Osteoblast (primary cell): ENCODE data around the gene CREB5. TPM values are rescaled to one million over a fixed set of nuclear protein-coding genes. Genes with fewer than 3 reads are reported as not detected.

ENCODE experiments used
- DNase-seq: peaks from one replicate; pipeline ENCODE4 v3.0.0; 2011; ENCODE audit warnings: low spot score, mixed read lengths; ENCODE audit not compliant: insufficient read length; ENCODE audit errors: missing footprints
- H2AFZ ChIP-seq: 2 replicates; pipeline ENCODE4 v1.6.0; 2011; ENCODE audit warnings: mild to moderate bottlenecking, low read length
- H3K27ac ChIP-seq: 2 replicates; pipeline ENCODE4 v1.5.1; 2011; ENCODE audit warnings: mild to moderate bottlenecking, low read depth, low read length, moderate library complexity
- H3K27me3 ChIP-seq: 2 replicates; pipeline ENCODE4 v1.6.0; 2012; ENCODE audit warnings: mild to moderate bottlenecking, control low read depth, inconsistent platforms, low read length, moderate library complexity; ENCODE audit not compliant: insufficient read depth
- H3K36me3 ChIP-seq: 2 replicates; pipeline ENCODE4 v1.5.1; 2011; ENCODE audit warnings: mild to moderate bottlenecking, low read length, control low read depth, moderate library complexity; ENCODE audit not compliant: insufficient read depth
- H3K4me1 ChIP-seq: 2 replicates; pipeline ENCODE4 v1.5.1; 2011; ENCODE audit warnings: mild to moderate bottlenecking, low read length, control low read depth, moderate library complexity; ENCODE audit not compliant: insufficient read depth
- H3K4me2 ChIP-seq: 2 replicates; pipeline ENCODE4 v1.6.0; 2011; ENCODE audit warnings: mild to moderate bottlenecking, low read length; ENCODE audit not compliant: insufficient read depth
- H3K4me3 ChIP-seq: fragments of 200-600 bp; sonication (generic); 3 replicates; pipeline ENCODE4 v1.5.1; 2012; ENCODE audit warnings: mild to moderate bottlenecking, low read length, inconsistent platforms; ENCODE audit not compliant: insufficient read depth
- H3K79me2 ChIP-seq: 2 replicates; pipeline ENCODE4 v1.6.0; 2012; ENCODE audit warnings: mild to moderate bottlenecking, low read length, control low read depth, inconsistent platforms; ENCODE audit not compliant: insufficient read depth
- H3K9me3 ChIP-seq: 2 replicates; pipeline ENCODE4 v1.5.1; 2011; ENCODE audit warnings: low read depth, low read length, control low read depth
- H4K20me1 ChIP-seq: 2 replicates; pipeline ENCODE4 v1.6.0; 2012; ENCODE audit warnings: mild to moderate bottlenecking, low read length, control low read depth; ENCODE audit not compliant: insufficient read depth
- CTCF ChIP-seq: IDR thresholded peaks from 2 replicates; pipeline ENCODE4 v1.5.1; 2011; ENCODE audit warnings: mild to moderate bottlenecking, low read depth, low read length, moderate library complexity; ENCODE audit errors: extremely low read depth
- total RNA-seq: library from RNA; depleted of rRNA; stranded (reverse); fragments of >200 nt; gene quantifications from 2 replicates; pipeline ENCODE4 v1.2.3, GENCODE V29; 2012

CREB5 gene
- total RNA-seq, 1 donor, result 5.1 TPM

DNA sequence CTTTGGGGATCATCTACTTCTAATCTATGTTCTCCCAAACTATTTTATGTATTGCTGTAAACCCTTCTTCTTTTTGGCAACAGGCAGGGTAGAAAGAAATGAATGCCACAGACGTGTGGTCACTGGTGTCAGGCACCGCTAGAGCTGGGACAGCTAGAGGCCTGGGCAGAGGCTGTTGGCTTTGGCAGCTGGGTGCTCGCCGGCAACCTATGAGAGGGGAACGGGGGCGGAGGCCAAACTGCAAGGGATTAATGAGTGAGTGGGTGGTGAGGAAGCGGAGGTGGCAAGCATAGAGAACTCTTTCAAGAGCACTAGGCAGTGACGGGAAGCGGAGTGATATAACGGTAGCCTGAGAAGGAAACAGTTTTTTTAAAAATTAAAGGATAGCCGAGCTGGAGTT, 78.5 kb downstream of the CREB5 start:
- Histone ChIP-seq H2AFZ (peak overlapping the region; percentile 81), H3K27me3 (no peaks in the 10 kb centered on the region), H3K9me3 (no peaks in the 10 kb centered on the region), H3K79me2 (no peaks in the 10 kb centered on the region), H3K4me3 (peak overlapping the region; percentile 7), H3K27ac (peak overlapping the region; percentile 65), H3K4me2 (peak overlapping the region; percentile 85), H3K36me3 (no peaks in the 10 kb centered on the region), H3K4me1 (peaks cover 18% of the 10 kb centered on the region), H4K20me1 (no peaks in the 10 kb centered on the region)
- no peak for TF ChIP-seq CTCF
- peak; percentile 75 for DNase-seq

- H3K4me3 ChIP-seq, result no peak overlapping the region
- no peaks in the 10 kb centered on the region for H3K9me3 ChIP-seq
- peaks cover 18% of the 10 kb centered on the region for H3K4me1 ChIP-seq
- H2AFZ ChIP-seq, result no peak overlapping the region
- no peak for DNase-seq
- no peaks in the 10 kb centered on the region for H3K27me3 ChIP-seq
- no peaks in the 10 kb centered on the region for H3K79me2 ChIP-seq
- no peaks in the 10 kb centered on the region for H4K20me1 ChIP-seq
- H3K4me2 ChIP-seq, result no peak overlapping the region
- H3K27ac ChIP-seq, result no peak overlapping the region
- no peaks in the 10 kb centered on the region for H3K36me3 ChIP-seq
- no peak for TF ChIP-seq CTCF
These were observed 81.2 kb downstream of the CREB5 start for GRCh38 chr7:28493477-28493876.

DNA sequence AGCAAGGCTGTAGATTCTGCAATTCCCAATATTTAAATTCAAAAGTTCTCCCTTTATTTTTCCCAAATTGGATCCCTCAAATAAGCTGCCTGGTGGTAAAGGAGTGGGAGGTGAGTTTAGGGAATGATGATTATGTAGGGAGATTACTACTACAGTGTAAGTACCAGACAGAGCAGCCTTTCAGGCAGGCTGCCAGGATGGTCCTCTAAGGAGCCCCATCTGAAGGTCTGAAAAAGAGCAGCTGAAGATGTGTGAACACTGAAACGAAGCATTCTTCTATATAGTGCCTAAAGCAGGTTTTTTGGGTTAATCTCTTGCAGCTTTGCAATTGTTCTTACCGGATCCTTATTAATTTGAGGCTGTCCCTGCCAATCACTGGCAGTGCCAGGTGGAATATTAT, 84.7 kb downstream of the CREB5 start:
- Histone ChIP-seq H3K4me3 (no peak overlapping the region), H3K4me2 (no peak overlapping the region), H2AFZ (no peak overlapping the region), H3K9me3 (no peaks in the 10 kb centered on the region), H3K4me1 (no peaks in the 10 kb centered on the region), H3K79me2 (no peaks in the 10 kb centered on the region), H3K36me3 (no peaks in the 10 kb centered on the region), H4K20me1 (no peaks in the 10 kb centered on the region), H3K27me3 (no peaks in the 10 kb centered on the region), H3K27ac (no peak overlapping the region)
- DNase-seq, result no peak
- TF ChIP-seq CTCF, result no peak

DNA sequence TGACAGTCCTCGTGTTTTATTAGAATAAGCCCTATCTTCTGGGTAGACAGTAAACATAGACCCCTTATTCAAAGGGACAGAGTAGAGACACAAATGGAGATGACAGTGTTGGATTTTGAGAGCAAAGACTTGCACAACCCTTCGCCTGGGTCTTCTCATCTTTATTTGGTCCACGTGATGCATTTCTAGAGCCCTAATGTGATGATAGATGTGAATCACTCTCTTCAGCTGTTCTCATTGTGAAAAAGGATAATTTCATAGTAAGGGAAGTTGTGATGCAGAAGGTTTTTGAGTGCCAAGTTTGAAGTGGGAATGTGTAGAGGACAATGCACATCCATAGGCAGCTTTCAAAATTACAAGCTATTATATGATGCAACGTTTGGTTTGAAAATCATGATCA, 86.3 kb downstream of the CREB5 start:
- Histone ChIP-seq H3K79me2 (no peaks in the 10 kb centered on the region), H3K27ac (no peak overlapping the region), H3K4me1 (peaks cover 2% of the 10 kb centered on the region), H3K9me3 (no peaks in the 10 kb centered on the region), H2AFZ (no peak overlapping the region), H3K4me2 (no peak overlapping the region), H4K20me1 (no peaks in the 10 kb centered on the region), H3K27me3 (no peaks in the 10 kb centered on the region), H3K4me3 (no peak overlapping the region), H3K36me3 (no peaks in the 10 kb centered on the region)
- TF ChIP-seq CTCF, result no peak
- no peak for DNase-seq
